SU-DHL-6 (cell line): Measurements from ENCODE around the gene ZNF532.

Experiments
- CTCF ChIP-seq: fragments of 200-600 bp; sonication (generic); IDR thresholded peaks from one replicate; pipeline ENCODE4 v1.5.1; 2017; ENCODE audit warnings: antibody characterized with exemption, mild to moderate bottlenecking, low read length, moderate library complexity; ENCODE audit not compliant: insufficient read depth, poor library complexity, severe bottlenecking
- EZH2phosphoT487 ChIP-seq: fragments of 200-600 bp; sonication (generic), shearing (Covaris generic); conservative IDR thresholded peaks from 2 replicates; pipeline ENCODE4 v1.6.1; 2018; ENCODE audit warnings: mild to moderate bottlenecking, antibody characterized with exemption, low read length, moderate library complexity, mixed read lengths

- no peak for TF ChIP-seq EZH2phosphoT487
- TF ChIP-seq CTCF = no peak
Measured at GRCh38 chr18:59001721-59002120, 137.0 kb downstream of the ZNF532 start.
